Activated naive CD4-positive, alpha-beta T cell treated with anti-CD3 and anti-CD28 coated beads for 36 hours (primary cell): ENCODE data around the gene ATP13A3. TPM values are rescaled to one million over a fixed set of nuclear protein-coding genes. Genes with fewer than 3 reads are reported as not detected.

Source experiments
- CTCF ChIA-PET: fragments of 350-600 bp; sonication (Branson Sonifier 250); formaldehyde crosslinking; loops from one replicate; lab custom pipeline; 2021; ENCODE audit warnings: antibody characterized with exemption; lab: Charles Lee
- DNase-seq: peaks from one replicate; pipeline ENCODE4 v3.0.0-alpha.2; 2020
- H3K27ac Mint-ChIP-seq: one replicate; pipeline ENCODE4 v1.8.0; 2021; ENCODE audit warnings: mild to moderate bottlenecking, mixed read lengths
- H3K27me3 Mint-ChIP-seq: one replicate; pipeline ENCODE4 v1.8.0; 2021; ENCODE audit warnings: low read depth, mixed read lengths
- H3K36me3 Mint-ChIP-seq: one replicate; pipeline ENCODE4 v1.8.0; 2021; ENCODE audit warnings: low read depth, mixed read lengths
- H3K4me1 Mint-ChIP-seq: one replicate; pipeline ENCODE4 v1.8.0; 2021; ENCODE audit warnings: low read depth, mixed read lengths
- H3K4me3 Mint-ChIP-seq: one replicate; pipeline ENCODE4 v1.8.0; 2021; ENCODE audit warnings: mild to moderate bottlenecking, moderate library complexity, mixed read lengths
- H3K9me3 Mint-ChIP-seq: one replicate; pipeline ENCODE4 v1.8.0; 2021; ENCODE audit warnings: mixed read lengths
- intact Hi-C: fragments of 100-400 bp; cut with micrococcal nuclease; formaldehyde crosslinking; loops from one replicate; pipeline ENCODE4 v1.15.1; 2023
- total RNA-seq, 2 experiments: library from RNA; stranded (reverse); gene quantifications; one replicate each; pipeline ENCODE4 v1.2.3, GENCODE V29; 2021

Gene ATP13A3
- total RNA-seq, 2 experiments from 2014 or later, result 88.4 to 92.3 TPM

DNA sequence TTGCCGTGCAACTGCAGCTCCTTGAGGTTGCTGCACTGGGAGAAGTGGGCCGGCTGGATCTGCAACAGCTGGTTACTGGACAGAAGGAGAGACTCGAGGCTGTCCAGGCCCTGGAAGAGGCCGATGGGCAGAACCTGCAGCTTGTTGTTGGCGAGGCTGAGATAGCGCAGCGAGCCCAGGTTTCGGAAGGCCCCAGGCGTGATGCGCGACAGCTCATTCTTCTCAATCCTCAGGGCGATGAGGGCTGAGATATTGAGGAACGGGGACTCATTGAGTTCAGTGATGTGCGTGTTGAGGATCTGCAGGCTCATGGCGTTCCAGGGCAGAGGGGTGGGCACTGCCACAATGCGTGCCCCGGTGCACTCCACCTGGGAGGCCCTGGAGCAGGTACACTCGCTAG is 126.2 kb downstream of the ATP13A3 start:
- no peaks in the 10 kb centered on the region for H3K27me3 Mint-ChIP-seq
- H3K27ac Mint-ChIP-seq, result no peak overlapping the region
- H3K36me3 Mint-ChIP-seq, result no peaks in the 10 kb centered on the region
- CTCF ChIA-PET, result no interaction called here
- no peak for DNase-seq
- no peak overlapping the region for H3K4me3 Mint-ChIP-seq
- intact Hi-C loops, result no loop called here
- H3K4me1 Mint-ChIP-seq, result no peaks in the 10 kb centered on the region
- no peaks in the 10 kb centered on the region for H3K9me3 Mint-ChIP-seq

GRCh38 chr3:194357681-194358080 is 129.1 kb downstream of the ATP13A3 start:
- H3K27ac Mint-ChIP-seq, result no peak overlapping the region
- no peaks in the 10 kb centered on the region for H3K36me3 Mint-ChIP-seq
- no peaks in the 10 kb centered on the region for H3K9me3 Mint-ChIP-seq
- no peaks in the 10 kb centered on the region for H3K4me1 Mint-ChIP-seq
- intact Hi-C loops, result no loop called here
- no peak overlapping the region for H3K4me3 Mint-ChIP-seq
- H3K27me3 Mint-ChIP-seq, result no peaks in the 10 kb centered on the region
- CTCF ChIA-PET, result interaction anchor here (0.8 to 2.3 kb wide), 3 partner anchors 14 to 44 kb away, joined by 4 to 8 read pairs (median 5); no protein-coding TSS in a partner anchor
- DNase-seq, result no peak

DNA sequence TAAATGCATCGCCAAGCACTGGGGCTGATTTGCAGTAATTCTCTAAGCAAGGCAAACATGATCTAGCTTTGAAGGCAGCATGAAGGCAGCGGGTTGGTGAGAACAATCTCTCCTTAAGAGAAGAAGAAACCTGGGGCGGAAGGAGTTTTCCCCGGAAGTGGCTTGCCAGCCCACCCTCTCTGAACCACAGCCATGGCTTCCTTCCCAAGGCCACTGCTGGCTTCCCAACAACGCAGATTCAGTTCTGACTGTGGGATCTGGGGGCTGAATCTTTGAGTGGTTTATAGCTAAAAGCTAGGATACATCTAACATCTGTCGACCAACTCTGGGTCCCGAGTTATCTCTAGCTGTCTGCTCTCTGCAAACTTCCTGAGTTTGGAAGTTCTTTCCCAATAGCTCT is 131.4 kb downstream of the ATP13A3 start:
- Mint-ChIP-seq H3K9me3 (no peaks in the 10 kb centered on the region), H3K4me1 (no peaks in the 10 kb centered on the region), H3K27me3 (no peaks in the 10 kb centered on the region), H3K4me3 (no peak overlapping the region), H3K27ac (no peak overlapping the region), H3K36me3 (no peaks in the 10 kb centered on the region)
- no peak for DNase-seq
- intact Hi-C loops, result no loop called here
- CTCF ChIA-PET, result interaction anchor here (0.6 to 1.4 kb wide), 4 partner anchors 9 to 47 kb away, joined by 3 to 9 read pairs (median 5); no protein-coding TSS in a partner anchor

GRCh38 chr3:194354315-194354714 is 132.5 kb downstream of the ATP13A3 start:
- intact Hi-C loops, result no loop called here
- CTCF ChIA-PET, result no interaction called here
- Mint-ChIP-seq H3K27me3 (no peaks in the 10 kb centered on the region), H3K4me3 (no peak overlapping the region), H3K36me3 (no peaks in the 10 kb centered on the region), H3K27ac (no peak overlapping the region), H3K9me3 (no peaks in the 10 kb centered on the region), H3K4me1 (no peaks in the 10 kb centered on the region)
- DNase-seq, result no peak

Other genes with a start within 250 kb of the ATP13A3 start
- gene CPN2, start 135.7 kb downstream of the ATP13A3 start, total RNA-seq, result not detected
- not detected for gene LRRC15, start 117.3 kb downstream of the ATP13A3 start, total RNA-seq
- gene GP5, start 87.7 kb downstream of the ATP13A3 start, total RNA-seq, result under 1 TPM; 0.62 to 0.64 TPM
- 1 to 10 TPM in 1 of 2 experiments, under 1 TPM in 1; 0.93 to 1.7 TPM for gene TMEM44, start 146.4 kb upstream of the ATP13A3 start, total RNA-seq
- 10 to 100 TPM; 26.4 to 27.0 TPM for gene LSG1, start 185.2 kb upstream of the ATP13A3 start, total RNA-seq
- gene FAM43A, start 198.9 kb upstream of the ATP13A3 start, total RNA-seq, result 1 to 10 TPM; 1.4 to 1.6 TPM